Measurements from ENCODE around the gene MUC6.

Gene MUC6

DNA sequence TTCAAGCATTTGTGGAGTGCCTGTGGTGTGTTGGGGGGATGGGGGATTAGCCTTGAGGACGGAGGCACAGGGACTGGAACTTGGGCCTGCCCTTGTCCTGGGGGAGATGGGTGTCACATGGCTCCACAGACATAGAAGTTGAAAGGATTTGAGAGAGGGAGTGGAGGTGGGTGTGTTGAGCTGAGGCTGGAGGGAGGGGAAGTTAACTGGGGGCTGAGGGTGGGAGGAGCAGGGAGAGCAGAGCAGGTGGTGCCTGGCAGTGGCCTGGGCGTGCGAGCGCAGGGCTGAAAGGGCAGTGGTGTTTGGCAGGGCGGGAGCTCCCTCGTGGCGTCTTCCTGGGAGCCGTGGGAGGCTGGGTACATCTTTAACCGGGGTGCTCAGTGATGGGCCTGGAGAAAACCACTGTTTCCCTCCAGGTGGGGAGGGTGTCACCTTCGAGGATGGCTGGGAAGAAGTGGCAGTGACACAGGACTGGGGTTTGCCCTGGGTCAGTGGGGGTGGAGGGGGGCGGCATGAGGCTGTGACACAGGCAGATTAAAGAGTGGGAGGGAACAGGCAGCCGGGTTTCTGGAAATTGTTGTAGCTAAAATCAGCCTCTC is 65.3 kb downstream of the MUC6 start:
- ATAC-seq (no peak), DNase-seq (ENCODE audit: low spot score in 2 of 2) (no peak)
- Mint-ChIP-seq H3K9me3 (no peaks in the 10 kb centered on the region), H3K4me1 (peaks cover 44% of the 10 kb centered on the region), H3K27ac (peak overlapping the region; percentile 83), H3K4me3 (no peak overlapping the region), H3K36me3 (peaks cover 42% of the 10 kb centered on the region)

DNA sequence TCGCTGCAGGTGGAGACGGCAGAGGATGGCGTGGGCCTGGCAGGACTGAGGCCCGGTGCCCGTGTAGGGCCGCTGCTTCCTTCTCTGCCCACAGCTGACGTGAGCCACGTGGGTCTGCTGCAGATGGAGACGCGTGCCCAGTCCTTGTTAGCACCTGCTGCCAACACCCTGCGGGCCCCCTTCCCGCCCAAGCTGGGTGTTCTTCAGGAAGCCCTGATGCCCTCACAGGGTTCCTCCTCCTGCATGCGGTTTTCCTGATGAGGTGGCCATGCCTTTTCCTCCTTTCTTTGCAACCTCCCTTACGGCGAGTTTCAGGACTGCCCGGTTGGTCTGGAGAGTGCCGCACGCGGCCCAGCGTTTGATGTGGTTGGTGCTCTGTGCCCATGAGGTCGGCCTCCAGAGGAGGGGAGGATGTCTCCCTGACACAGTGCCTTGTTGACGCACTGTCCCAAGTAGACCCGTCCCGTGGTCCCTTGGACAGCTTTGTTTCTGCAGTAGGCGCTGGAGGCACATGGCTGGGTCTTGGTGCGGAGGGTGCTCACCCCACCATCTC is 66.1 kb downstream of the MUC6 start:
- Mint-ChIP-seq H3K4me3 (peak overlapping the region; percentile 7), H3K36me3 (peaks cover 42% of the 10 kb centered on the region), H3K27ac (peak overlapping the region; percentile 83), H3K4me1 (peaks cover 41% of the 10 kb centered on the region), H3K9me3 (no peaks in the 10 kb centered on the region)
- no peak for DNase-seq (ENCODE audit: low spot score in 2 of 2)
- ATAC-seq = peak; percentile 61

DNA sequence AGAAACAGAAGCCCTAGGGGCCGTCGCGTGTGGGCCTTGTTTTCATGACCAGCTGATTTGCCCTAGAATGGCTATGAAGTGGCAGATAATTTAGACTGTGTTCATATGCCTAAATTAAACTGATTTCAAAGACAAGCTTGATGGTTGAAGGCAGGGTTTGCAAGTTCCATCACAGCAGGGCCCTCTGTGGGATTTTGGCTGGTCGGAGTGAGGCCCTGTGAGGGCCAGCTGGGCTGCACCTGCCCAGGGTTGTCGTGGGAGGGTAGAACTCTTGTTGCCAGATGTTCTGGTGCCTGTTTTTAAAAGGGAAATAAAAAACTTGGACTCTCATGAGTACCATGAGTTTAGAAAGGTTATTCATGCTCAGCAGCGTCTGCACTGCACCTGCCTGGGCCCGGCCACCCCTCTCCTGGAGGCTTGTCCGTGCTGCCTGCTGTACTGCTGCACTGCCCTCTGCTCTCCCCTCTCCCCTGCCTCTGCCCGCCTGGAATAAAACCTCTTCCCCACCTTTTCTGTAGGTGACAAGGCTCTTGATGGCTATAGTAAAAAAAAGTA is 66.8 kb downstream of the MUC6 start:
- H3K27ac Mint-ChIP-seq = peak overlapping the region; percentile 83
- ATAC-seq (no peak), DNase-seq (ENCODE audit: low spot score in 2 of 2) (no peak)
- H3K9me3 Mint-ChIP-seq = no peaks in the 10 kb centered on the region
- H3K4me3 Mint-ChIP-seq = peak overlapping the region; percentile 7
- H3K4me1 Mint-ChIP-seq = peaks cover 40% of the 10 kb centered on the region
- peaks cover 39% of the 10 kb centered on the region for H3K36me3 Mint-ChIP-seq

DNA sequence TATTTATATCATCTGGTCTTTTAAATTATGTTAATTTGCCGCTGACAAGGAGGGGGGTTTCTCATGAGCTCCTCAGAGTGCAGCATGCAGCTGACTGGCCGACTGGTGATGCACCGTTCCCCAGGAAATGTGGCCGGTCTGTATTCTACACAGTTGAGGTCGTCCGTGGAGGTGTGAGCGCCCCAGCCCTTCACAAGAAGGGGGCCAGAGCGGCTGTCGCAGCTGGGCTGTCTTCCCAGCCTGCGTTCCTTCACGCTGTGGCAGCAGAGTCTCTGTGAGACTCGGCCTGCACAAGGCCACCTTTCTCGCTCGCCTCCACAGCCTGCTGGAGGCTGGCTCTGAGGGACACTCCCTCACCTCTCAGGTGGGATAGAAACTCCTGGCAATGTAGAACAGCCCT is 67.7 kb downstream of the MUC6 start:
- Mint-ChIP-seq H3K27ac (no peak overlapping the region), H3K4me3 (no peak overlapping the region), H3K36me3 (peaks cover 41% of the 10 kb centered on the region), H3K4me1 (peaks cover 41% of the 10 kb centered on the region), H3K9me3 (no peaks in the 10 kb centered on the region)
- ATAC-seq (no peak), DNase-seq (ENCODE audit: low spot score in 2 of 2) (no peak)

DNA sequence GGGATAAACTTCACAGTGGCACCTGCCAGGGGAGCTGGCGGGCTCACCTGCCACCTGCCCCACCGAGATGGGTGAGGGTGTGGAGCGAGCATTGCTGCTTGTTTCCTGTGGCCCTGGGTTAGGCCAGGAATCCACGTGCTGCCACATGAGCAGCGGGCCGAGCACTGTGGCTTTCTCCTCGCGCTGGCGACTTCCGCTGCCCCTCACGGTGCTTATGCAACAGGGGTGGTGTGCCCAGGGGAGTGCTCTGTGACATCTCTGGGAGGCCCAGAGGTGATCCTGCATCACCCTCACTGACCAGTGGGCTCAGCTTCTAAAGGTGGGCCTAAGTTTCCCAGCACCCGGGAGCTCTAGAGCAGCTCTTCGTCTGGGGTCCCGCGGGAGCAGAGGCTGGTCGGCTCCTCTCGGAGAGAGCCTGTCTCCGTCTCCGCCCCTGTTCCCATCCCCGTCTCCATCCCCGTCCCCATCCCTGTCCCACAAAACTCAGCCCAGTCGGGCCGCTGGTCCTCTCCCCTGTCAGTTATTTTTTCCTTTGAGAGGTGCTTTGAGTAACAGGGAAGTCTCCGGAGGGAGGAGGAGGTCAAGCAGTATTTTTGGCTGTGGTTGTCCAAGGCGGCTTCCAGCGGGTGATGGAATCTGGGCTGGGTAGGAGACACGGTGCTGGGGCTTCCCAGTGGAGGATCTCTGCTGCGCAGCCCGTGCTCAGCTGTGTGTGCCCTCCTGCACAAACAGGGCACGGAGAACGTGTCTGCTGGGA is 68.3 kb downstream of the MUC6 start:
- Mint-ChIP-seq H3K27ac (no peak overlapping the region), H3K36me3 (peaks cover 41% of the 10 kb centered on the region), H3K4me1 (peaks cover 34% of the 10 kb centered on the region), H3K4me3 (no peak overlapping the region), H3K9me3 (no peaks in the 10 kb centered on the region)
- no peak for ATAC-seq
- no peak for DNase-seq (ENCODE audit: low spot score in 2 of 2)

DNA sequence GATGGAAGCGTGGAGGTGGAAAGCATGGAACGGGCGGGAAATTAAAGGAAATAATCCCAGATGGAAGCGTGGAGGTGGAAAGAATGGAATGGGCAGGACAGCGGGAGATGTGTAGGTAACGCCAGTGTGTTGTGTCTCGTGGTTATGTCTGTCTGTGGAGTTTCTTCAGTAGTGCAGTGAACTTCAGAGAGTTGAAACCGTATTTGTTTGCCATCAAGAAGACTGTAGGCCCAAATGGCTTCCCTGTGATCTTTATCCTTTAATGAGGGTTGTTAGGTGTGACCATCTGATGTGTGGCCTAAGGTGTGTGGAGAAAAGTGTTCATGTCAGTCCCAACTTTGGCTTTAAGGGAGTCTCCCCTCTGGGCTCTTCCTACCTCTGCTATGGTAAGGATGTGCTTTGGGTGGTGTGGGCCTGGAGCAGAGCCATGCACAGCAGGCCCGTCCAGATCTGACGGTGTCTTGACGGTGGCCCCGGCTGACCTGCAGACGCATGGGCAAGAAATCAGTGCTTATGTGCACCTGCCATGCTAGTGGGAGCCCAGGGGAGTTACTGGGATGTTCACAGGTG is 71.2 kb downstream of the MUC6 start:
- Mint-ChIP-seq H3K4me3 (no peak overlapping the region), H3K4me1 (peaks cover 21% of the 10 kb centered on the region), H3K36me3 (peaks cover 41% of the 10 kb centered on the region), H3K27ac (peak overlapping the region; percentile 39), H3K9me3 (no peaks in the 10 kb centered on the region)
- DNase-seq (ENCODE audit: low spot score in 2 of 2) = no peak
- peak; percentile 51 for ATAC-seq

DNA sequence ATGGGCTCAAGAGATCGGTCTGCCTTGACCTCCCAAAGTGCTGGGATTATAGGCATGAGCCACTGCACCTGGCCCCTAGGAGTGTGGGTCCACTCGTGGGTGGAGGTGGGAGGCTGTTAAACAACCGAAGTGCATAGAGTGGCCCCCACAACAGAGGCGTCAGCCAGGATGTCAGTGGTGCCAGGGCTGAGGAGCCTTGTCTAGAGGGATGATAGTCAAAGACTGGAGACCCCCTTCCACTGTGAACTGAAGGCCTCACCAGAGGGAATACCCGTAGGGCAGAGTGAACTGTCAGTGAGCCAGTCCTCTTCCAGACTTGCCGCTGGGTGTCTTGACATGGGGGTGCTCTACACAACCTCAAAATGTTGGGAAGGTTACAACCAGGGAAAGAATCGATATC is 72.7 kb downstream of the MUC6 start:
- DNase-seq (ENCODE audit: low spot score in 2 of 2) (peak in 1 of 2 donors; percentile 54), ATAC-seq (no peak)
- Mint-ChIP-seq H3K4me3 (no peak overlapping the region), H3K27ac (no peak overlapping the region), H3K4me1 (peaks cover 12% of the 10 kb centered on the region), H3K9me3 (no peaks in the 10 kb centered on the region), H3K36me3 (peaks cover 47% of the 10 kb centered on the region)

Measured in stimulated activated effector memory CD8-positive, alpha-beta T cell treated with anti-CD3 and anti-CD28 coated beads, Interleukin-12 subunit alpha, Interleukin-12 subunit beta, amount 100 ng/mL, for 72 hours (primary cell).